Measurements from ENCODE around the gene PSAP. TPM values are rescaled to one million over a fixed set of nuclear protein-coding genes. Genes with fewer than 3 reads are reported as not detected.

The PSAP gene
- 4,248 TPM for total RNA-seq (2013)
- polyA plus RNA-seq, result 1,000 to 10,000 TPM; 3,391 to 8,673 (median 7,346) TPM
- 2,689 and 4,865 TPM in 2 replicates for polyA minus RNA-seq
- 1,815 to 6,847 (median 4,807) reads per million in 11 experiments for total RNA-seq

DNA sequence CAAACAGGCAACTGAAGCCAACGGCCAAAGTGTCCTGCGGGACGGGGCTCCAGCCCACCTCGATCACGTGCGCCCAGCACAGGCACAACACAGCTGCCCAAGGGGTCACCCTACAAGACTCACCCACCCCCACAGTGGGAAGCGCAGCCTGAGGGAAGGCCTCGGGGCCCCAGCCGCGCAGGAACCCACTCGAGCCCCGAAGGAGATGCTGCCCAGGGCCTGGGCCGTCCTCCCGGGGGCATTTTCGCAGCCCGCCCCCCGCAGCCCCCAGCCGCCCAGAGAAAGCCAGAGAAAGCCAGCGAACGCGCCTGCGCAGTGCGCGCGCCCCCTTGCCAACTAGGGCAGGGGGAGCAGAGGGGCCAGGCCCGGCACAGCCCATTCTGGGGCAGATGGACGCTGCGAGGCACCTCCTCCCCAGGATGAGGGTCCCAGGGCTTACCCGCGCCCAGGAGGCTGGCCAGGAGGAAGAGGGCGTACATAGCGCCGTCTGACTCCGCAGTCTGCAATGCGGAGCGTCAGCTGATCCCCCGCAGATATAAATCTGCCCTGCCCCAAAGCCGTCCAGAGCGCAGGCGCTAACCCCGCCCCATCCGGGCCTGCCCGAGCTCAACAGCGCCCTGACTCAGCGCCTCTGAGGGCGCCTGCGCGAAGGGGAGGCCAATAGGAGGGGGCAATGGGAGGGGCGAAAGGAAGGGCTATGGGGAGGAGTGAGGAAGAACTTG is at the start of gene PSAP:
Gene PSAP, minus strand, starts transcription at position 509 of the 722 bp plus-strand sequence. Its CDS starts 30 bp downstream, at position 479.
- no peak for TF ChIP-seq CTCF (IDR thresholded peaks at IDR 0.05)
- WGBS (ENCODE audit: insufficient coverage), result under 1% methylated on average over 37 of the region's 49 CpGs

GRCh38 chr10:71900441-71901180 is 49.6 kb upstream of the PSAP start:
- H3K36me3 Mint-ChIP-seq, result peaks cover 0 to 3% of the 10 kb centered on the region in 2 donors
- Histone ChIP-seq H3K79me2 (ENCODE audit: insufficient read depth, low read length) (peaks cover 5% of the 10 kb centered on the region), H3K4me1 (ENCODE audit: control insufficient read depth in 1 of 2, insufficient read depth in 2 of 2, low read length in 2 of 2) (peaks cover 10 to 11% of the 10 kb centered on the region in 2 donors), H3K27ac (ENCODE audit: low read depth in 1 of 2, low read length in 2 of 2) (no peak overlapping the region), H4K20me1 (ENCODE audit: insufficient read depth, low read length) (peaks cover 6% of the 10 kb centered on the region), H3K36me3 (replicated peaks in 1 of 2; ENCODE audit: control insufficient read depth in 1 of 2, insufficient read depth in 2 of 2, low read length in 2 of 2) (no peaks in the 10 kb centered on the region), H3K9me3 (replicated peaks in 1 of 2; ENCODE audit: control insufficient read depth in 1 of 2, insufficient read depth in 1 of 2, low read length in 2 of 2) (no peaks in the 10 kb centered on the region), H3K9ac (ENCODE audit: insufficient read depth, low read length, poor library complexity, severe bottlenecking) (no peak overlapping the region), H3K4me2 (replicated peaks; ENCODE audit: extremely low read depth, low read length, poor library complexity, severe bottlenecking) (no peak overlapping the region), H3K4me3 (replicated peaks in 1 of 3; ENCODE audit: low read depth in 2 of 3, low read length in 3 of 3) (no peak overlapping the region), H2AFZ (ENCODE audit: insufficient read depth, low read depth, low read length, poor library complexity, severe bottlenecking) (no peak overlapping the region), H3K27me3 (ENCODE audit: control insufficient read depth in 2 of 2, insufficient read depth in 2 of 2, low read length in 2 of 2) (no peaks in the 10 kb centered on the region)
- no peak for DNase-seq
- 97% methylated on average over 11 of the region's 14 CpGs for WGBS (ENCODE audit: insufficient coverage)
- intact Hi-C loops (cut with micrococcal nuclease), result loop anchor here in 1 of 2 donors (10.0 kb wide), 1 partner anchor 586 kb away; the partner anchor contains the start of gene SLC29A3
- H3K4me1 Mint-ChIP-seq, result peaks cover 7% of the 10 kb centered on the region
- H3K27ac Mint-ChIP-seq, result no peak overlapping the region
- no peak overlapping the region for H3K4me3 Mint-ChIP-seq
- peaks cover 0 to 3% (median 0%) of the 10 kb centered on the region in 7 donors for H3K9me3 Mint-ChIP-seq
- TF ChIP-seq CTCF (IDR thresholded peaks at IDR 0.05), result no peak
- peaks cover 0 to 4% (median 3%) of the 10 kb centered on the region in 3 donors for H3K27me3 Mint-ChIP-seq (ENCODE audit: low read depth in 3 of 3)

More for the DNA sequence above, at the start of gene PSAP:
- Mint-ChIP-seq H3K27me3 (ENCODE audit: low read depth in 3 of 3) (no peaks in the 10 kb centered on the region), H3K36me3 (peaks cover 35 to 42% of the 10 kb centered on the region in 2 donors), H3K4me3 (peak within 1 kb of the TSS; percentile 99), H3K9me3 (peaks cover 0 to 3% (median 0%) of the 10 kb centered on the region in 7 donors), H3K27ac (peak within 1 kb of the TSS; percentile 96 to 100 (median 97)), H3K4me1 (peaks cover 54% of the 10 kb centered on the region)
- Histone ChIP-seq H3K4me1 (ENCODE audit: control insufficient read depth in 1 of 2, insufficient read depth in 2 of 2, low read length in 2 of 2) (peaks cover 58 to 63% of the 10 kb centered on the region in 2 donors), H2AFZ (ENCODE audit: insufficient read depth, low read depth, low read length, poor library complexity, severe bottlenecking) (no peak within 1 kb of the TSS), H3K4me2 (replicated peaks; ENCODE audit: extremely low read depth, low read length, poor library complexity, severe bottlenecking) (peak within 1 kb of the TSS; percentile 95), H3K27me3 (ENCODE audit: control insufficient read depth in 2 of 2, insufficient read depth in 2 of 2, low read length in 2 of 2) (no peaks in the 10 kb centered on the region), H4K20me1 (ENCODE audit: insufficient read depth, low read length) (peaks cover 52% of the 10 kb centered on the region), H3K4me3 (replicated peaks in 1 of 3; ENCODE audit: low read depth in 2 of 3, low read length in 3 of 3) (peak within 1 kb of the TSS; percentile 88 to 99 (median 93)), H3K79me2 (ENCODE audit: insufficient read depth, low read length) (peaks cover 54% of the 10 kb centered on the region), H3K36me3 (replicated peaks in 1 of 2; ENCODE audit: control insufficient read depth in 1 of 2, insufficient read depth in 2 of 2, low read length in 2 of 2) (peaks cover 11 to 14% of the 10 kb centered on the region in 2 donors), H3K9ac (ENCODE audit: insufficient read depth, low read length, poor library complexity, severe bottlenecking) (peak within 1 kb of the TSS; percentile 99), H3K27ac (ENCODE audit: low read depth in 1 of 2, low read length in 2 of 2) (peak within 1 kb of the TSS; percentile 87 to 97), H3K9me3 (replicated peaks in 1 of 2; ENCODE audit: control insufficient read depth in 1 of 2, insufficient read depth in 1 of 2, low read length in 2 of 2) (no peaks in the 10 kb centered on the region)
- peak; percentile 98 for DNase-seq
- intact Hi-C loops (cut with micrococcal nuclease), result loop anchor here (2.0 to 5.0 kb wide), 2 partner anchors 38 to 46 kb away; no protein-coding TSS in a partner anchor
